GM21367 (cell line): Measurements from ENCODE around the gene FEV.

ENCODE experiments used
- ATAC-seq: cut with Tn5 transposase; IDR thresholded peaks from one replicate; pipeline ENCODE4 v1.9.1; 2021; ENCODE audit not compliant: unreplicated experiment

Gene FEV

DNA sequence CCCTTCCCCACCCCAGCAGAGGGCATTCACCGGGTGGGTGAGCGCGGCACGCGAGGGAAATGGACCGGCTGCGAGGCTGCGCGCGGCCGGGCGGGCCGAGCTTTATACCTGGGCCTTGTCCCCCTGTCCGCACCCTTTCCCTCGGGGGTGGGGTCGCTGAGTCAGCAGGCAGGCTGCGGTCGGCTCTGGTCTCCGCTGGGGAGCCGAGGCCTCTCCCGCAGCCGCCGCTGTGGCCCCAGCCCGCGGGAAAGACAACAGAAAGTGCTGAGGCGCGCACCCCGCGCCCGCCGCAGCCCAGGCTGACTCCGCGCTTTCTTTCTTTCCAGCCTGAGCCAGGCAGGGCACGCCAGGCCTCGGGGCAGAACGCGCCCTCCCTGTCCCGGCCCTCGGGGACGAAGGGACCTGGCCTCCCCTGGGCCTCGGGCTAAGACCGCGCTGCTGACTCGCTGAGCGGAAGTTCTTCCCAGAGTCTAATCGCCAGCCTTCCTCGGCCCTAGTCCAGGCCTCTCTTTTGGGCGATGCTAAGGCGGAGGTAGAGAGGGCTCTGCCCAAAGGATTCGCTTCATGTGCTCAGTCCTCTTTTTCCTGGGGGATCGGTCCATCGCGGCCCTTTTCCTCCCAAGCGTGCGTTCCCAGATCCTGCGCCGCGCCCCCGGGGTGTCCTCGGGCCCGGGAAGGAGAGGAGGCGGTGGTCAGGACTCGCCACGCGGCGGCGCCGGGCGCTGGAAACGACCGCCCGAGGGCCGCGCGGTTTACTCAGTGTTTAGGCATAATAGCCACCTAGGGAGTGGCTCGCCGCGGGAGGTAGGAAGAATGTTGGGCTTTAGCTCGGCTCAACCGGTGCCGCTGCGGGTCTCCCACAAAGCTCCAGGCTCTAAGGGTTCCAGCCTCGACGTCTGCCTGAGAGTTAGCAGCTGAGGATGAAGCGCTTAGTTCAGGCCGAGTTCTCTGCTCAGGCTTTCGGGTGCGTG lies 8.6 kb upstream of the FEV start, which contains the start of gene CRYBA2:
Gene CRYBA2, minus strand, starts transcription at position 78 of the 971 bp plus-strand sequence. CDS start 246 bp downstream, outside the sequence.
- ATAC-seq = no peak

- ATAC-seq = no peak
Observed at GRCh38 chr2:218992703-218993344, 7.8 kb upstream of the FEV start.

- no peak for ATAC-seq
Observed at GRCh38 chr2:218992196-218992595, 7.2 kb upstream of the FEV start.

GRCh38 chr2:218991674-218992168 lies 6.7 kb upstream of the FEV start:
- no peak for ATAC-seq

DNA sequence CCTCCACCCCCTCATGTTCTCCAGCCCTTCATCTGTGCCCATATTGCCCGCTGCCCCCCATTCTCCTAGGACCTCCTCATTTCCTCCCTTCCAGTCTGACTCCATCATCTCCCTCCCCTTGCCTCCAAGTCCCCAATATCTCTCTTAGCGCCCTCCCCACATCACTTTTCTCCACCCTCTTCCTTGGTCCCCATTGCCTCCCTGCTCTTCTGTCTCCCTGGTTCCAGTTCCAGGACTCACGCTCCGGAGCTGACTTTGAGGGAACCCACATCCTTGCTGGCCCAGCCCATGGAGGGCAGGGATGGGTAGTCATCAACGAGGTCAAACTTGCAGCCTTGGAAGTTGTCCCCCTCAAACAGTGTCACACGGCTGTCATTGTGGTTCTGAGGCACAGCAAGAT lies 5.6 kb upstream of the FEV start:
- no peak for ATAC-seq

DNA sequence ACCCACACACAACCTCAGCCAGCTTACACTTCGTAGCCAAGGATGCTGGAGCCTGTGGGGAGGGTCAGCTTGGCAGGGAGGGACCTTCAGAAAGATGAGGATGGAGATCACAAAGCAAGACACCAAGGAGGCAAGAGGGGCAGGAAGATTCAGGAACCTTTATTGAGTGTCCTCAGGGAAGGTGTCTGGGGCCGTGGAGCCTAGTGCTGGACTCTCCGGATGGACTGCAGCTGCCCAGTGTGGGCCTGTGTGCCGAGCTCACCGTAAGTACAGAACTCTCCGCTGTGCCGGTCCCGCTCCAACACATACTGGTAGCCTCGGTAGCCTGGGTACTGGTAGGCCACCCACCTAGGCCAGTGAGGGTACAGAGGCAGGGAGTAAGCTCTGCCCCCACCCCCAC lies 5.1 kb upstream of the FEV start:
- ATAC-seq = no peak

DNA sequence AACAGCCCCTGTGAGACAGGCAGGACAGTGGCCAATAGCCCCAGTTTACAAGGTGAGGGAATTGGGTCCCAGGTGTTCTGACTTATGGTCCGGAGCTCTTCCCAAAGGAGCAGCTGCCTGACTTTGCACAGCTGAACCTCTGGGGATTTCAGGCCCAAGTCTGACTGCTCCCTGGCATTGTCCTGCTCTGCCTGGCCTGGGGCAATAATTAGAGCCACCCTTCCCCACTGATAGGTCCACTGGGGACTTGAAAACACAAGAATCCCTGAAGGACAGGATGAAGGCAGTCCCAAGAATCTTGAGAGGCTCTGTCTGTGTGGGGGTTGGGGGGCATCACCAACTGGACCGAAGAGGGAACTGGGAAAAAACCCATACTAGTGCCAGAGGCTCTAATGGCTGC lies 3.7 kb upstream of the FEV start:
- no peak for ATAC-seq

DNA sequence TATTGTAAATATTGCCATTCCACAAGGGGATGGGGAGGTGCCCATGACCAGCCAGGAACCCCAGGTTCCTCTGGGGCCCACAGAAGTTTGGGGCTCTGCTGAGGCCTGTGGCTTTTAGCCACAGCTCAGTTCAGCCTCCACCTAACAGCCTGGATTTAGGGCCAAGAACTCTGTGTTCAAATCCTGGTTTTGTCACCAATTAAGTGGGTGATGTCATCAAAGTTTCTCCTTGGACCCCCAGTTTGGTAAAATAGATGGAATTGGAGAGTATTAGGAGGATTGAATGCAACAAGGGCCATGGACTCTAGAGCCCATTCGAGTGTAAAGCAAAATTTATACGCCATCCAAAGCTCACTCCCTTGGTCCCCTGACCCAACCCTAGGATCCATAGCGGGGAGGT lies 3.2 kb upstream of the FEV start:
- no peak for ATAC-seq

- no peak for ATAC-seq
Observed at GRCh38 chr2:218986148-218986761, 1.3 kb upstream of the FEV start.

- ATAC-seq = no peak
Observed at GRCh38 chr2:218985325-218986091, 524 bp upstream of the FEV start.

DNA sequence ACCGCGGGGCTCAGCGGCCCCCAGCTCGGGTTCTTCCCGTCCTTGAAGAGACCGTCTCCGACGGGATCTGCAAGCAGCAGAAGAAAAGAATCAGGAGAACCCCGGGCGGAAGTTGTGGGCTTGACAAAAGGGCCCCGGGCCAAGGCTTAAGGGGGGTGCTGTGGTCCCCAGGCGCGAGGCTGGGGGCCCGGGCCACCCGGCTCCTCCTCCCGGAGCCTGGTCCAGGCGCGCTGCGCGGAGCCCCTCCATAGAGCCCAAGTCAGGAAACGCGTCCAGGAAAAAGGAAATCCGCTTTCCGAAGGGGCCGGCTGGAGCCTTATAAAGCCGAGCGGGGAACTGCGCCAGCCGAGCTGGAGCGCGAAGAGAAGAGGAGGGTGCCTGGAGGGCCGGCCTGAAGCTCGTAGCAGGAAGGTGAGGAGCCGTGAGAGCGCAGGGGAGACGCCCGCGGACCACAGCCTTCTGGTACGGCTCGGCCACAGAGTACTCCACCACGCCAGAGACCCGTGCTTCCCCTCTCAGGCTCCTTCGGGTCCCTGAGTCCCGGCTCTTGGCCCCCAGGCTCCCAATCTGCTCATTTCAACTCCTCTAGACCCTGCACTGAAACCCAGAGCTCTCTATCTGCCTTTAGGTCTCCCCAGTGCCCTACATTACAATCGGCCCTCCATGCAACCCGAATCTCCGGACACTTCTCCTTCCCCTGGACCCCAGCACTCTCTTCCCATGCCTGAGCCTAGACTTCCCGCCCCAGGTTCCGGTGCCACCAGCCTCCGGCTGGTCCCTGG lies 554 bp downstream of the FEV start:
- ATAC-seq = no peak

DNA sequence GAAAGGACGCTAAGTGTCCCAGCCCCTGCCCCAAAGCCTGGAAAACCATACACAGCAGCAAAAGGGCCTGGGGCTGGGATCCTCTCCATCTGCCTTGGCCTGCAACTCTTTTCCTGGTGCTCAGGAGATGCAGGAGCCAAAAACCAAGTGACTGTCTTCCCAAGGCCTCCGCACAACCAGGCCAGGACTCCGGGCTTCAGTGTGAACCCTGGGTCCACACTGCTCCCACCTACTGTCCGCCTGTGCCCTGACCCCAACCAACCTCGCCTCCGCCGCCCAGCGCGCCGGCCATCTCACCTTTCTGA lies 1.1 kb downstream of the FEV start:
- no peak for ATAC-seq

DNA sequence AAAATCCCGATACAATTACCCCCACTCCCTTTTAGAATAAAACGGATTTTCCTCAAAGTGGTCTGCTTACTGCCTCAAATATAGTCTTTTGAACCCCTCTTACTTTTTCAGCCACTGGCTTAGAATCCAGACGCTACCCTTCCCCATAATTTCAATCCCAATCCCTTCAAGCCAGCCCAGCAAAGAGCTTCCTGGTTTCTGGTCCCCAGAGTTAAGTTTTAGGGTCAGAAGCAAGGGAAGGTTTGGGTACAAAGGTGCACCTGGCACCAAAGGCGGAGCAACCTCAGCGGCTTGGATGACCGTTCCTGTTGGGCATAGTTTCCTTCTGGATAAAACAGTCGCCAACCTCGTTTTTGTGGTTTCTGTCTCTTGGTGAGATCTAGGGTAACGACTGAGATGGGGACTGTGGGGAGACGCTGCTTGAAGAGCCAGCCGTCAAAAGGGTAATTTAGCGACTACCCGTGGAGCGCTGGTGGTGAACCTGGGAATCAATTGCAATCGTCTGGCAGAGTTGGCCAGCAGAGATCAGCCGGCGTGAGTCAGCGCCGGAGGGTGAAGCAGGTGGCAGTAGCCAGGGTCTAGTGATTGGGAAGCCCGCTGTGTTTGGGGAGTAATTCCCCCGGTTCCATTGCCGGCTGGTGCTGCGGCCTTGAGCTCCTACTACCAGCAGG lies 1.6 kb downstream of the FEV start:
- no peak for ATAC-seq

GRCh38 chr2:218982586-218983262 lies 2.3 kb downstream of the FEV start:
- ATAC-seq = no peak

DNA sequence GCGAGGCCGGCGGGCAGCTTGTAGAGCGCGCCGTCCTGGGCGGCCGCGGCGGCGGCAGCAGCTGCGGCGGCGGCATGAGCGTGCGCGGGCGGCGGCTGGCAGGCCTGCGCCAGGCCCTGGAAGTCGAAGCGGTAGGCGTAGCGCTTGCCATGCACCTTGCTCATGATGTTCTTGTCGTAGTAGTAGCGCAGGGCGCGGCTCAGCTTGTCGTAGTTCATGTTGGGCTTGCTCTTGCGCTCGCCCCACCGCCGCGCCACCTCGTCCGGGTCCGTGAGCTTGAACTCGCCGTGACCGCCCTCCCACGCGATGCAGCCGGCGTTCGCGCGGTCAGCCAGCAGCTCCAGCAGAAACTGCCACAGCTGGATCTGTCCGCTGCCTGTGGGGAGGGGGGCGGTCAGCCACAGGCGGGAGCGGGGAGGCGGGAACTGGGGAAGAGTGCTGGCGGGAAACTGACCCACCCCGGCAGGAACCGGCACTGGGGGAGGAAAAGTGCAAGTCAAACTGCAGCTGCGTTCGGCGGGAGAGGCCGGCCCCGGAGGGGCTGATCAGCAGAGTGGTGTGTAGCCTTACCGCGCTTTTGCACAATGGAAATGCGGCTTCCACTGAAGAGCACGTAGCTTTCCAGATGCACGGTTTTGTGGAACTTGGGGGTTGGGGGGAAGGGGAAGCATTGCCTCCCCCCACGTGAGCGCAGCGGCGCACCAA lies 3.0 kb downstream of the FEV start:
- ATAC-seq = no peak

- ATAC-seq = no peak
Observed at GRCh38 chr2:218981390-218981880, 3.5 kb downstream of the FEV start.

DNA sequence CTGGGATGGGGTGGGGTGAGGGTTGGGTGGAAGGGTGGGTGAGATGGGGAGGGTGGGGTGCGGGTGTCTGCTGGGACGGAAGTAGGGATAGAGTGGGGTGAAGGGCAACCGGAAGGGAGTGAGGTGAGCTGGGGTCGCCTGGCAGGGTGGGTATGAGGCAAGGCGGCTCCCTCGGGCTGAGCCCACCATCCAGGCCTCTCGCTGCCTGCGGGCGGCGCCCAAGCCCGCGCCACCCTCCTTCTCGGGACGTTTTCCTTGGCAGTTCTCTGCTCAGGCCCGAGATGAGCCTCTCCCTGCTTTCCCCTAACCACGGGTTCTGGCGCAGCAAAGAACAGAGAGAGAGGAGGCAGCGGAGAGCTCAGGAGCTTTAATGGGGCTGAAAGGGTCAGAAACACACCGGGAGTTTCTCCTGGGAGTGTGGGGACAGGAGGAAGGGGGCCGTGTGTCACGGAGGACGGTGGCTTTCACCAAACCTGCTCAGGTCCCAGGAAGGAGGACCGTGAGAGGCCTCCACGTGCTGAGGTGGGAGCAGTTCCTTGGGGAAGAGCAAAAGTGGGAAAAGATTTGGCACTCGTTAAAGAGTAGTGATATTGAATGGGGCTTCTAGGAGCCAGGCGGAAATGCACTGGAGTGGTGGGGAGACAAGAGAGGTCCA lies 4.1 kb downstream of the FEV start:
- ATAC-seq = no peak
